GM12878 (cell line): ENCODE results near the gene FXYD7. TPM values are rescaled to one million over a fixed set of nuclear protein-coding genes. Genes with fewer than 3 reads are reported as not detected.

Experiments
- ATAC-seq: fragments of 200-7000 bp; cut with Tn5 transposase; 3 replicates; pipeline ENCODE4 v1.9.1; 2020; ENCODE audit warnings: mild to moderate bottlenecking, moderate library complexity
- BruUV-seq: library from RNA; stranded (reverse); fragments of 400-500 nt; replicated peaks from 2 replicates; lab custom pipeline; 2021; lab: Mats Ljungman, UMichigan
- CTCF ChIA-PET: fragments of 300-600 bp; sonication (Branson Sonifier 250); formaldehyde crosslinking; extraction: SDS; loops from one replicate; lab custom pipeline; 2021; ENCODE audit warnings: inconsistent platforms; lab: Yijun Ruan, JAX
- POLR2A ChIA-PET: fragments of 350-600 bp; formaldehyde crosslinking; extraction: SDS; loops from one replicate; lab custom pipeline; 2021; ENCODE audit warnings: inconsistent platforms; lab: Charles Lee
- RAD21 ChIA-PET: fragments of 300-600 bp; sonication (Branson Sonifier 250); formaldehyde crosslinking; loops from one replicate; lab custom pipeline; 2023; ENCODE audit warnings: antibody characterized with exemption; ENCODE audit not compliant: unreplicated experiment; lab: Charles Lee
- SMC1A ChIA-PET: fragments of 300-600 bp; sonication (Branson Sonifier 250); formaldehyde crosslinking; loops from one replicate; lab custom pipeline; 2023; ENCODE audit not compliant: unreplicated experiment, uncharacterized antibody; lab: Charles Lee
- DNase-seq: peaks from one replicate; pipeline ENCODE4 v3.0.0-alpha.2; 2011; ENCODE audit warnings: low read depth, low spot score
- FAIRE-seq: peaks from 3 replicates; lab custom pipeline; 2011; peaks lifted over from hg19 to GRCh38; lab: Jason Lieb, UNC
- H2AFZ ChIP-seq: 2 replicates; pipeline ENCODE4 v1.6.0; 2011; ENCODE audit warnings: low read depth, low read length, control low read depth; ENCODE audit not compliant: control insufficient read depth
- H3K27ac ChIP-seq: 2 replicates; pipeline ENCODE4 v1.5.1; 2011; ENCODE audit warnings: control low read depth; ENCODE audit not compliant: control insufficient read depth, insufficient read depth
- H3K27me3 ChIP-seq, 2 experiments: replicated peaks in 1 of 2; 2 replicates each; pipeline versions ENCODE4 v1.6.0 to v1.6.1; 2011; ENCODE audit warnings: low read length in 1 of 2; ENCODE audit not compliant: control insufficient read depth in 2 of 2, insufficient read depth in 2 of 2
- H3K36me3 ChIP-seq, 2 experiments: 2 replicates each; pipeline ENCODE4 v1.5.1; 2011; ENCODE audit warnings: low read length in 1 of 2; ENCODE audit not compliant: control insufficient read depth in 2 of 2, insufficient read depth in 2 of 2
- H3K4me1 ChIP-seq: 2 replicates; pipeline ENCODE4 v1.6.1; 2011; ENCODE audit warnings: mild to moderate bottlenecking, low read length, moderate library complexity, mixed read lengths; ENCODE audit not compliant: control insufficient read depth, insufficient read depth
- H3K4me2 ChIP-seq: 2 replicates; pipeline ENCODE4 v1.6.0; 2011; ENCODE audit warnings: control low read depth; ENCODE audit not compliant: control insufficient read depth, insufficient read depth
- H3K4me3 ChIP-seq: fragments of 200-600 bp; sonication (generic); 2 replicates; pipeline ENCODE4 v1.5.1; 2016
- H3K79me2 ChIP-seq: 2 replicates; pipeline ENCODE4 v1.6.0; 2011; ENCODE audit warnings: low read length; ENCODE audit not compliant: control insufficient read depth, insufficient read depth
- H3K9ac ChIP-seq: 2 replicates; pipeline ENCODE4 v1.8.0; 2011; ENCODE audit warnings: low read length, control low read depth, mixed read lengths; ENCODE audit not compliant: control insufficient read depth, insufficient read depth
- H3K9me3 ChIP-seq: replicated peaks from 3 replicates; pipeline ENCODE4 v1.5.1; 2011; ENCODE audit warnings: mild to moderate bottlenecking, low read length; ENCODE audit not compliant: control insufficient read depth, insufficient read depth
- H4K20me1 ChIP-seq: 2 replicates; pipeline ENCODE4 v1.6.0; 2011; ENCODE audit not compliant: control insufficient read depth, insufficient read depth
- ASH2L ChIP-seq: fragments of 300-600, 200-600 bp; sonication (generic); IDR thresholded peaks from 2 replicates; pipeline ENCODE4 v1.6.1; 2017; ENCODE audit warnings: low read depth, mild to moderate bottlenecking, borderline replicate concordance
- BACH1 ChIP-seq: fragments of 450-650 bp; IDR thresholded peaks from 2 replicates; pipeline ENCODE4 v1.6.1; 2017; ENCODE audit warnings: mild to moderate bottlenecking, borderline replicate concordance
- BCL3 ChIP-seq: IDR thresholded peaks from 2 replicates; pipeline ENCODE4 v1.6.1; 2011; ENCODE audit warnings: borderline replicate concordance, low read depth, mild to moderate bottlenecking, moderate library complexity, low read length; ENCODE audit not compliant: insufficient read depth, poor library complexity, severe bottlenecking
- ETV6 ChIP-seq, 2 experiments: fragments of 450-650 bp in 1 of 2; IDR thresholded peaks in 1 of 2; conservative IDR thresholded peaks in 1 of 2; 2 replicates each; pipeline ENCODE4 v1.6.1; 2014; ENCODE audit warnings: antibody characterized with exemption in 1 of 2, borderline replicate concordance in 1 of 2, low read depth in 1 of 2, mild to moderate bottlenecking in 1 of 2, moderate library complexity in 1 of 2
- FOS ChIP-seq: IDR thresholded peaks from 3 replicates; pipeline ENCODE4 v1.6.1; 2011; ENCODE audit warnings: borderline replicate concordance; ENCODE audit not compliant: insufficient read length; ENCODE audit errors: extremely low read depth
- IRF3 ChIP-seq: fragments of 450-650 bp; IDR thresholded peaks from 2 replicates; pipeline ENCODE4 v1.6.1; 2014; ENCODE audit warnings: mild to moderate bottlenecking
- NR2C2 ChIP-seq: IDR thresholded peaks from 2 replicates; pipeline ENCODE4 v1.6.1; 2011; ENCODE audit warnings: borderline replicate concordance, low read depth; ENCODE audit not compliant: control insufficient read depth, insufficient read length
- TARDBP ChIP-seq: IDR thresholded peaks from 2 replicates; pipeline ENCODE4 v1.6.1; 2016; ENCODE audit warnings: borderline replicate concordance
- YY1 ChIP-seq: IDR thresholded peaks from 2 replicates; pipeline ENCODE4 v1.6.1; 2011; ENCODE audit warnings: low read depth, mild to moderate bottlenecking, low read length
- WGBS: methylation state at CpG from one replicate; pipeline ENCODE4 v1.1.6; 2016; ENCODE audit warnings: low lambda C conversion rate; ENCODE audit not compliant: insufficient replicate concordance, insufficient coverage; ENCODE audit errors: missing lambda C conversion rate; 5-methylcytosine and 5-hydroxymethylcytosine counted together
- in situ Hi-C: fragments of 300-500 bp; cut with MboI; formaldehyde crosslinking; loops from 9 replicates; pipeline ENCODE4 v1.14.3; 2018; ENCODE audit warnings: mixed read lengths
- intact Hi-C: fragments of 100-400 bp; cut with micrococcal nuclease; formaldehyde crosslinking; loops from one replicate; pipeline ENCODE4 v1.14.2; 2022; ENCODE audit not compliant: unreplicated experiment
- polyA plus RNA-seq, 11 experiments: library from polyadenylated mRNA; depleted of rRNA in 4 of 11; unstranded in 6 of 11; stranded (reverse) in 5 of 11; fragments of >200 nt; fragmentation: Nextera tagmentation in 4 of 11; fragmentation: Illumina TruSeq in 1 of 11; extraction: Ambion mirVana in 4 of 11; extraction: Trizol in 1 of 11; gene quantifications; 1 replicate in 1 of 11; 2 replicates in 10 of 11; pipeline versions ENCODE4 v1.2.1 to v1.2.3, GENCODE V29; 2011 to 2016; ENCODE audit warnings: inconsistent platforms in 2 of 11, missing spikeins in 2 of 11, low read depth in 1 of 11
- total RNA-seq, 4 experiments: library from RNA; depleted of rRNA in 3 of 4; stranded (reverse); fragments of >200 nt in 3 of 4; fragmentation: Illumina TruSeq in 1 of 4; extraction: Trizol in 1 of 4; gene quantifications; 2 replicates each; pipeline versions ENCODE4 v1.2.1 to v1.2.3, GENCODE V29; 2013 to 2021

FXYD7 gene
- total and polyA plus RNA-seq, 10 of the 15 experiments (the other 5 are each of a cell fraction or from before 2014, with no cell fraction given) = 0.07 to 0.28 (median 0.12) TPM; not detected in 7

GRCh38 chr19:35199481-35199880 is 56.4 kb downstream of the FXYD7 start:
- RAD21 ChIA-PET = no interaction called here
- no peak for FAIRE-seq
- no peak overlapping the region for H2AFZ ChIP-seq
- POLR2A ChIA-PET = interaction anchor here (0.6 to 1.6 kb wide), 2 partner anchors 11 to 21 kb away, joined by 3 read pairs; no protein-coding TSS in a partner anchor
- BruUV-seq = no TSS peak
- no peaks in the 10 kb centered on the region; a peak in 1 of 4 replicates for H3K27me3 ChIP-seq
- H3K79me2 ChIP-seq = no peaks in the 10 kb centered on the region
- SMC1A ChIA-PET = interaction anchor here (1.1 to 1.9 kb wide), 5 partner anchors 9 to 64 kb away, joined by 3 to 9 read pairs (median 4); no protein-coding TSS in a partner anchor
- CTCF ChIA-PET = interaction anchor here (0.9 to 1.9 kb wide), 6 partner anchors 9 to 133 kb away, joined by 3 to 5 read pairs (median 4); no protein-coding TSS in a partner anchor
- intact Hi-C loops = no loop called here
- no peak for DNase-seq
- no peaks in the 10 kb centered on the region for H3K9me3 ChIP-seq
- no peak for ATAC-seq
- no peaks in the 10 kb centered on the region for H4K20me1 ChIP-seq
- no peak overlapping the region for H3K9ac ChIP-seq
- H3K36me3 ChIP-seq = no peaks in the 10 kb centered on the region
- H3K27ac ChIP-seq = no peak overlapping the region
- H3K4me1 ChIP-seq = peaks cover 2% of the 10 kb centered on the region
- in situ Hi-C loops = no loop called here
- H3K4me3 ChIP-seq = no peak overlapping the region
- TF ChIP-seq ASH2L = no peak
- TF ChIP-seq TARDBP = no peak
- no peak for TF ChIP-seq FOS
- TF ChIP-seq BACH1 = no peak
- no peak for TF ChIP-seq YY1
- no peak for TF ChIP-seq IRF3
- no peak for TF ChIP-seq BCL3
- TF ChIP-seq ETV6 (conservative IDR thresholded peaks at IDR 0.05 in 1 of 2, IDR thresholded peaks at IDR 0.05 in 1 of 2; ENCODE audit: borderline replicate concordance in 1 of 2, low read depth in 1 of 2) = no peak
- TF ChIP-seq NR2C2 = no peak
- 50% methylated on average over 2 of the region's 2 CpGs for WGBS
- H3K4me2 ChIP-seq = no peak overlapping the region
